ENCODE measurements around the gene HDDC3.
"Not testable (repeated sequence)": the region's sequence is repeated elsewhere in the genome, so short reads cannot be mapped to it uniquely, and the experiment has no call there.

GRCh38 chr15:90928106-90928505, 4.2 kb downstream of the HDDC3 start:
- TF ChIP-seq EZH2 (IDR thresholded peaks at IDR 0.05; ENCODE audit: insufficient read depth, poor library complexity, severe bottlenecking); EZH2phosphoT487 (IDR thresholded peaks at IDR 0.05; ENCODE audit: insufficient read depth, low read depth): not testable (repeated sequence)
